Astrocyte (in vitro differentiated cells and primary cell): ENCODE results near the gene PSG7.
"Not testable (repeated sequence)": the region's sequence is repeated elsewhere in the genome, so short reads cannot be mapped to it uniquely, and the experiment has no call there.

Source experiments
- EZH2 ChIP-seq: IDR thresholded peaks from 2 replicates; pipeline ENCODE4 v1.6.1; 2012; ENCODE audit warnings: mild to moderate bottlenecking, low read length, inconsistent platforms; ENCODE audit not compliant: insufficient read depth
- TF ChIP-seq, protein P1 (sequence below): IDR thresholded peaks from 2 replicates; pipeline ENCODE4 v1.5.1; 2011; ENCODE audit warnings: low read depth, mild to moderate bottlenecking, inconsistent platforms, low read length, moderate library complexity; ENCODE audit not compliant: insufficient read depth

DNA sequence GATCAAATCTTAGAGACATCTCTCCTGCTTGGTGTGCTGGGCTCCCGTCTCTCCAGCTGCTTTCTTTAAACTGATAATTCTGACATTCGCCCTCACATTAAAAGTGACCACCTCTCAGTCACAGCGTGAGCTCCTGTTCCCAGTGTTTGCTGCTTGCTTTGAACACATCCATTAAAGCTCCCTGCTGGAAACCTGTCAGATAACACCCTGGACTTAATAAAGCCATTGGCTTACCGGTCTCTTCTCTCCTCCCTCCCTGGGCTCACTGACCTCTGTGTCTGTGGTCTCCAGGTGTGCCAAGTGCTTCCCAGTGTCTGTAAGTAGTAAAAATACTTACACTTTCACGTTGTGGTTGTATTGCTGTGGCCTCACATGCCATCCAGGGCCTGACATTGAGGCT, 55.0 kb downstream of the PSG7 start:
- TF ChIP-seq, protein P1, sequence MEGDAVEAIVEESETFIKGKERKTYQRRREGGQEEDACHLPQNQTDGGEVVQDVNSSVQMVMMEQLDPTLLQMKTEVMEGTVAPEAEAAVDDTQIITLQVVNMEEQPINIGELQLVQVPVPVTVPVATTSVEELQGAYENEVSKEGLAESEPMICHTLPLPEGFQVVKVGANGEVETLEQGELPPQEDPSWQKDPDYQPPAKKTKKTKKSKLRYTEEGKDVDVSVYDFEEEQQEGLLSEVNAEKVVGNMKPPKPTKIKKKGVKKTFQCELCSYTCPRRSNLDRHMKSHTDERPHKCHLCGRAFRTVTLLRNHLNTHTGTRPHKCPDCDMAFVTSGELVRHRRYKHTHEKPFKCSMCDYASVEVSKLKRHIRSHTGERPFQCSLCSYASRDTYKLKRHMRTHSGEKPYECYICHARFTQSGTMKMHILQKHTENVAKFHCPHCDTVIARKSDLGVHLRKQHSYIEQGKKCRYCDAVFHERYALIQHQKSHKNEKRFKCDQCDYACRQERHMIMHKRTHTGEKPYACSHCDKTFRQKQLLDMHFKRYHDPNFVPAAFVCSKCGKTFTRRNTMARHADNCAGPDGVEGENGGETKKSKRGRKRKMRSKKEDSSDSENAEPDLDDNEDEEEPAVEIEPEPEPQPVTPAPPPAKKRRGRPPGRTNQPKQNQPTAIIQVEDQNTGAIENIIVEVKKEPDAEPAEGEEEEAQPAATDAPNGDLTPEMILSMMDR: not testable (repeated sequence)
- not testable (repeated sequence) for TF ChIP-seq EZH2
